GM10266 (cell line): ENCODE measurements around the gene NAT8L.
A peak's percentile ranks its signal among the peaks of the same experiment; 100 is the strongest.
"Not testable (repeated sequence)": the region's sequence is repeated elsewhere in the genome, so short reads cannot be mapped to it uniquely, and the experiment has no call there.

ENCODE experiments used
- DNase-seq: peaks from one replicate; pipeline ENCODE4 v3.0.0; 2012; ENCODE audit errors: extremely low spot score
- TF ChIP-seq, protein P1 (sequence below): IDR thresholded peaks from 2 replicates; pipeline ENCODE4 v1.5.1; 2012; ENCODE audit warnings: mild to moderate bottlenecking, low read depth; ENCODE audit not compliant: control insufficient read depth, insufficient read depth; ENCODE audit errors: missing control alignments

NAT8L gene, protein sequence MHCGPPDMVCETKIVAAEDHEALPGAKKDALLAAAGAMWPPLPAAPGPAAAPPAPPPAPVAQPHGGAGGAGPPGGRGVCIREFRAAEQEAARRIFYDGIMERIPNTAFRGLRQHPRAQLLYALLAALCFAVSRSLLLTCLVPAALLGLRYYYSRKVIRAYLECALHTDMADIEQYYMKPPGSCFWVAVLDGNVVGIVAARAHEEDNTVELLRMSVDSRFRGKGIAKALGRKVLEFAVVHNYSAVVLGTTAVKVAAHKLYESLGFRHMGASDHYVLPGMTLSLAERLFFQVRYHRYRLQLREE

DNA sequence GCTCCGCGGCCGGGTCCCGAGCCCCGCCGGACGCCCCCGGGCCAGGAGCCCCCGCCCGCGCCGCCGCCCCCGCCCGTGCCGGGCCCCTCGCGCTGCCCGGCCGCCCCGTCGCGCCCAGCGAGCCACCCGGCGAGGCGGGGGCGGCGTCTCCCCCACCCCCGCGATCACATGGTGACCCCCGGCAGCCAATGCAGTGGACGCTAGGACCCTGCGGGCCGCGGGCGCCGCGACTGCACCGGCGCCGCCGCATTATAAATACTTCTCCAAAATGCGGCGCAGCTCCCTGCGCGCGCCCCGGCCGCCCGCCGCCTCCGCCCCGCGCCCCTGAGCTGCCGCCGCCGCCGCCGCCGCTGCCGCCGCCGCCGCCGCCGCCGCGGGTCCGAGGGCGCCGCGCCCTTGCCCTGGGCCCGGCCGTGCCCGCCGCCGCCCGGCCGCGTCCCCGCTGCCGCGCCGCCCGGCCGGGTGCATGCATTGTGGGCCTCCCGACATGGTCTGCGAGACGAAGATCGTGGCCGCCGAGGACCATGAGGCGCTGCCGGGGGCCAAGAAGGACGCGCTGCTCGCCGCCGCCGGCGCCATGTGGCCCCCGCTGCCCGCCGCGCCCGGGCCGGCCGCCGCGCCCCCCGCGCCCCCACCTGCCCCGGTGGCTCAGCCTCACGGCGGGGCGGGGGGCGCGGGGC is at the start of gene NAT8L:
TSS of gene NAT8L (plus strand) at position 282 of the 680 bp plus-strand sequence. CDS start at position 467, 185 bp downstream.
- peak; percentile 85 for DNase-seq
- TF ChIP-seq, protein P1, sequence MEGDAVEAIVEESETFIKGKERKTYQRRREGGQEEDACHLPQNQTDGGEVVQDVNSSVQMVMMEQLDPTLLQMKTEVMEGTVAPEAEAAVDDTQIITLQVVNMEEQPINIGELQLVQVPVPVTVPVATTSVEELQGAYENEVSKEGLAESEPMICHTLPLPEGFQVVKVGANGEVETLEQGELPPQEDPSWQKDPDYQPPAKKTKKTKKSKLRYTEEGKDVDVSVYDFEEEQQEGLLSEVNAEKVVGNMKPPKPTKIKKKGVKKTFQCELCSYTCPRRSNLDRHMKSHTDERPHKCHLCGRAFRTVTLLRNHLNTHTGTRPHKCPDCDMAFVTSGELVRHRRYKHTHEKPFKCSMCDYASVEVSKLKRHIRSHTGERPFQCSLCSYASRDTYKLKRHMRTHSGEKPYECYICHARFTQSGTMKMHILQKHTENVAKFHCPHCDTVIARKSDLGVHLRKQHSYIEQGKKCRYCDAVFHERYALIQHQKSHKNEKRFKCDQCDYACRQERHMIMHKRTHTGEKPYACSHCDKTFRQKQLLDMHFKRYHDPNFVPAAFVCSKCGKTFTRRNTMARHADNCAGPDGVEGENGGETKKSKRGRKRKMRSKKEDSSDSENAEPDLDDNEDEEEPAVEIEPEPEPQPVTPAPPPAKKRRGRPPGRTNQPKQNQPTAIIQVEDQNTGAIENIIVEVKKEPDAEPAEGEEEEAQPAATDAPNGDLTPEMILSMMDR: no peak

DNA sequence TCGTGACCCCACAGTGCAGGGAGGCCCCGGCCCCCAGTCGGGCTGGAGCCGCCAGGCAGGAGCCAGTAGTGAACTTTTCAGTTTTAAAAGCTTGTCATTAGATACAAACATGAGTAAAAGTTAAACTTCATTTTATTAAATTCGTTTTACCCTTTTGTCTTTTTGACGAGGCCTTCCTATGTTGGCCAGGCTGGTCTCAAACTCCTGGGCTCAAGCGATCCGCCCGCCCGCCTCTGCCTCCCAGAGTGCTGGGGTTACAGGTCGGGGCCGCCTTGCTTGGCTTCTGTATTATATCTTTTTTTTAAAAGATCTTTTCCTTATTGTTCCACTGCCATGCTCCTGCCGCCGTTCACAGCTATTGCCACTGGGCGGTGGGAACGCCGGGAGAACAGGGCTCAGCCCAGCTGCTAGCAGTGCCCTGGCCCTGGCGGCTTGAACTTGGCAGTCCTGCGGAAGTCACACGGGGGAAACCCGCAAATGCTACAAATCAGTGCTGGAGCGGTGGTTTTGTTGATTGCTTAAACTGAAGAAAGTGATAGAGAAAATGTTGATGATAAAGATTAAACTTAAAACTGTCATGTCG is 49.4 kb upstream of the NAT8L start:
- TF ChIP-seq, protein P1: no peak
- DNase-seq: peak; percentile 65

DNA sequence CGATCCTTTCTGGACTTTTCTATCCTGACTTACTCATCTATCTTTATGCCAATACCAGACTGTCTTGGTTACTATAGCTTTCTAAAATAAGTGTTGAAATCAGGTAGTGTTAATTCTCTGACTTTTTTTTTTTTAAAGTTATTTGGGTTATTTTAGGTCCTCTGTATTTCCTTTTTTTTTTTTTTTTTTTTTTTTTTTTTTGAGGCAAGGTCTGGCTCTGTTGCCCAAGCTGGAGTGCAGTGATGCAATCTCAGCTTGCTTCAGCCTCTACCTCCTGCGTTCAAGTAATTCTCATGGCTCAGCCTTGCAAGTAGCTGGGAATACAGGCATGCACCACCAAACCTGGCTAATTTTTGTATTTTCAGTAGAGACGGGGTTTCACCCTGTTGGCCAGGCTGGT is 47.5 kb upstream of the NAT8L start:
- DNase-seq: no peak
- TF ChIP-seq, protein P1: no peak

DNA sequence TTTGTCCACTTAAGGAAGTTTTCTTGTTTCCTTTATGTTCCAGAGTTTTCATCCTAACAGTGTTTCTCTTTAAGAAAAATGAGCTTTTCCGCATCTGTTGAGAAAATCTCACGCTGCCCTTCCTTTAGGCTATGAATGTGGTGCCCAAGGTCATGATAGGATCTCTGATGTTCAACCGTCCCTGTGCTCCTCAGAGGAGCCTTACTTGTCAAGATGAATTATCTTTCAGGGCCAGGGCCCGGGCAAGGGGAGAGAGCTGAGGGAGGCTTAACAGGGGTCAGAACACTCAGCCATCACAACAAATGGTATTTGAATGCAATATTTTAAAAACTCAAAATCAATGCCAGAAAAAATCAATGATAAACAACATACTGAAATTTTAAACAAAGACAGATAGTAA is 44.1 kb upstream of the NAT8L start:
- TF ChIP-seq, protein P1: no peak

DNA sequence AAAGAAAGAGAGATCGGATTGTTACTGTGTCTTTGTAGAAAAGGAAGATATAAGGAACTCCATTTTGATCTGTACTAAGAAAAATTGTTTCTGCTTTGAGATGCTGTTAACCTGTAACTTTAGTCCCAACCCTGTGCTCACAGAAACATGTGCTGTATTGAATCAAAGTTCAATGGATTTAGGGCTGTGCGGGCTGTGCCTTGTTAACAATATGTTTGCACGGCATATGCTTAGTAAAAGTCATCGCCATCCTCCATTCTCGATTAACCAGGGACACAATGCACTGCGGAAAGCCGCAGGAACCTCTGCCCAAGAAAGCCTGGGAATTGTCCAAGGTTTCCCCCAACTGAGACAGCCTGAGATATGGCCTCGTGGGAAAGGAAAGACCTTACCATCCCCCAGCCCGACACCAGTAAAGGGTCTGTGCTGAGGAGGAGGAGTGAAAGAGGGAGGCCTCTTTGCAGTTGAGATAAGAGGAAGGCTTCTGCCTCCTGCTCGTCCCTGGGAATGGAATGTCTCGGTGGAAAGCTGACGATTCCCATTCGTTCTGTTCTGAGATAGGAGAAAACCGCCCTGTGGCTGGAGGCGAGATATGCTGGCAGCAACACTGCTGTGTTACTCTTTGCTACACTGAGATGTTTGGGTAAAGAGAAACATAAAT is 37.6 kb upstream of the NAT8L start:
- not testable (repeated sequence) for DNase-seq

More for the DNA sequence above, 44.1 kb upstream of the NAT8L start:
- DNase-seq: no peak

DNA sequence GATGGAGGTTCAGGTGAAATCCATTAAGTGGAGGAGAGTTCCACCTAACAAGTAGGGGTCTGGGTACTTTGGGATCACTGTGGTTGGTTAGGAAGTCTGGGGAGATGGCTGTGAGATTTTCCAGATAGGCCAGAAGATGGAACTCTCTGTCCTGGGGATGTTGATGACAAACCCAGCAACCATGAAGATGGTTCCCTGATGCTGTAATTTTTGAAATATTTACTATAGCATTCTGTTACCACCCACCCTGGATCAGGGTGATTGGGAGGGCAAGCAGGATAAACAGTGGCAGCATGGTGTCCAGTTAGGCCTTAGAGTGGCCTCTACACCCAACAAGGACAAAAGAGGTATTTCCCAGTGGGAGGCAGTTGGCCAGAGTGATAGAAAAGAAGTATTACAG is 34.4 kb upstream of the NAT8L start:
- TF ChIP-seq, protein P1: no peak

DNA sequence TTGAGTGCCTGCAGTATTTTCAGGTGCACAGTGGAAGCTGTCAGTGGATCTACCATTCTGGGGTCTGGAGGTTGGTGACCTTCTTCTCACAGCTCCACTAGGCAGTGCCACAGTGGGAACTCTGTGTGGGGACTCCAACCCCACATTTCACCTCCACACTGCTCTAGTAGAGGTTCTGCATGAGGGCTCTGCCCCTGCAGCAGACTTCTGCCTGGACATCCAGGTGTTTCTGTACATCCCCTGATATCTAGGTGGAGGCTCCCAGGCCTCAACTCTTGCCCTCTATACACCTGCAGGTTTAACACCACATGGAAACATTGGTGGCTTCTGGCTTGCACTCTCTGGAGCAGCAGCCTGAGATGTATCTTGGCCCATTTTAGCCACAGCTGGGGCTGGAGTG is 33.3 kb upstream of the NAT8L start:
- TF ChIP-seq, protein P1: no peak
- DNase-seq: no peak

More for the DNA sequence above, 34.4 kb upstream of the NAT8L start:
- DNase-seq: no peak

DNA sequence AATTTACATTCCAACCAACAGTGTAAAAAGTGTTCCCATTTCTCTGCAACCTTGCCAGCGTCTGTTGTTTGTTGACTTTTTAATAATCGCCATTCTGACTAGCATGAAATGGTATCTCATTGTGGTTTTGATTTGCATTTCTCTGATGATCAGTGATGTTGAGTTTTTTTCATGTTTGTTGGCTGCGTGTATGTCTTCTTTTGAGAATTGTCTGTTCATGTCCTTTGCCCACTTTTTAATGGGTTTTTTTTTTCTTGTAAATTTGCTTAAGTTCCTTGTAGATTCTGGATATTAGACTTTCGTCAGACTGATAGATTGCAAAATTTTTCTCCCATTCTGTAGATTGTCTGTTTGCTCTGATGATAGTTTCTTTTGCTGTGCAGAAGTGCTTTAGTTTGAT is 32.0 kb upstream of the NAT8L start:
- not testable (repeated sequence) for DNase-seq

DNA sequence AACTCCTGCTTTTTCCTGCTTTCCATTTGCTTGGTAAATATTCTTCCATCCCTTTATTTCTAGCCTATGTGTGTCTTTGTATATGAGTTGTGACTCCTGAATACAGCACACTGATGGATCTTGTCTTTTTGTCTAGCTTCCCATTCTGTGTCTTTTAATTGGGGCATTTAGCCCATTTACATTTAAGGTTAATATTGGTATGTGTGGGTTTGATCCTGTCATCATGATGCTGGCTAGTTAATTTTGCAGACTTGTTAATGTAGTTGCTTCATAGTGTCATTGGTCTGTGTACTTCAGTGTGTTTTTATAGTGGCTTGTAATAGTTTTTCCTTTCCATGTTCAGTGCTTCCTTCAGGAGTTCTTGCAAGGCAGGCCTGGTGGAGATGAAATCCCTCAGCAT is 28.0 kb upstream of the NAT8L start:
- DNase-seq: not testable (repeated sequence)
